A549 (cell line): Measurements from ENCODE around the gene NADSYN1.

ENCODE experiments used
- CTCF ChIP-seq: fragments of >200 bp; sonication (Bioruptor Twin); formaldehyde crosslinking; IDR thresholded peaks from 3 replicates; pipeline ENCODE4 v1.5.1; 2016
- EHF ChIP-seq: fragments of 250-450 bp; sonication (Bioruptor Pico); IDR thresholded peaks from 2 replicates; pipeline ENCODE4 v1.5.0; 2020; ENCODE audit warnings: mild to moderate bottlenecking
- KDM1A ChIP-seq: fragments of 200-600 bp; sonication (generic); IDR thresholded peaks from 2 replicates; pipeline ENCODE4 v1.6.1; 2016; ENCODE audit warnings: low read depth, mild to moderate bottlenecking
- MAX ChIP-seq: IDR thresholded peaks from 2 replicates; pipeline ENCODE4 v1.6.1; 2012
- MAZ ChIP-seq: fragments of 150-350 bp; IDR thresholded peaks from 2 replicates; pipeline ENCODE4 v1.6.1; 2014; ENCODE audit warnings: antibody characterized with exemption, low read depth, low read length, borderline replicate concordance
- MYC ChIP-seq: IDR thresholded peaks from 2 replicates; pipeline ENCODE4 v1.6.1; 2012; ENCODE audit warnings: mild to moderate bottlenecking, inconsistent platforms, low read length, improper control_type of control experiment, borderline replicate concordance
- REST ChIP-seq: fragments of 200-600 bp; sonication (generic); IDR thresholded peaks from 2 replicates; pipeline ENCODE4 v1.6.1; 2016; ENCODE audit warnings: antibody characterized with exemption, mild to moderate bottlenecking, moderate library complexity
- USF2 ChIP-seq: fragments of 450-650 bp; IDR thresholded peaks from 2 replicates; pipeline ENCODE4 v1.6.1; 2014; ENCODE audit warnings: antibody characterized with exemption

- TF ChIP-seq KDM1A: no peak
- TF ChIP-seq USF2: no peak
- TF ChIP-seq EHF (CRISPR knock-in tag): no peak
- TF ChIP-seq REST: no peak
- TF ChIP-seq CTCF: no peak
- no peak for TF ChIP-seq MYC
- no peak for TF ChIP-seq MAZ
- TF ChIP-seq MAX: no peak
Observed at GRCh38 chr11:71410363-71410966, 42.5 kb upstream of the NADSYN1 start.
